ENCODE results near the gene TTC8.
"Not testable (repeated sequence)": the region's sequence is repeated elsewhere in the genome, so short reads cannot be mapped to it uniquely, and the experiment has no call there.

Gene TTC8

DNA sequence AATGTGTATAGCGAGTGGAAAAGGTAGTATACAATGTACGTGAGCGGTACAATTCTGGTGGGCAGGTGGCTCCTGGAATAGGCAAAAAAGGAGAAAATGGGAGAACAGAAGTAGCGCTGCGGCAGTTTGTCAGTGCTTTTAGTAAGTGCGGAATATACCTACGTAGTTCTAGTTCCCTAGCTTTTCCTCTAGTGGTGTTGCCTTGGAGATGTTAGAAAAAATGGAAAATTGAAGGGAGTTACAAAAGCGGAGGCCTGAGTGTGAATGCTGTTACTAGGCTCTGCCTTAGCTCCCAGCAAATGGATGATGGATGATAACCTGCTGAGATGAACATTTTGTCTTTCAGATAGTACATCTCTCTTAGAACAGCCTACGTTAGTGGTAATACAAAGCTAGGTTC is 1.1 kb downstream of the TTC8 start:
- DNase-seq = peak in 1 of 2 donors; percentile 60

DNA sequence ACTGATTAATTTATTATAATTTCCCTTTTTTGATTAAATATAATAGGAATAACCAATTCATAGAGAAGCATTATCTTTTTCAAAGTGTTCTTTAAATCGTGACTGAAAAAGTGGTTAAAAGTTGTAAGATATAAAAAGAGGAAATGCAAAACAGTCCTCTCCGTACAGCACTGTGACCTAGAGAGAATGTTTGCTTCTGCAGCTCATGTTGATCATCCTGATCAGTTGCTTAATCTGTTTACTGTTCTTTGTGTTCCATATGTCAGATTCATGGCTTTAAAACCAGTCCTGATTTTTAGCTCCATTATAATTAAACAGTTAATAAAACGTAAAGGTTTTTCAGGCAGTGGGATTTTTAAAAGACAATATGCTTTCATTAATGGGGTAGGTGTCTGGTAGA is 4.7 kb downstream of the TTC8 start:
- no peak for DNase-seq

- no peak for DNase-seq
Measured at GRCh38 chr14:88829685-88830302, 5.3 kb downstream of the TTC8 start.

GRCh38 chr14:88831284-88831683 is 6.8 kb downstream of the TTC8 start:
- no peak for DNase-seq

DNA sequence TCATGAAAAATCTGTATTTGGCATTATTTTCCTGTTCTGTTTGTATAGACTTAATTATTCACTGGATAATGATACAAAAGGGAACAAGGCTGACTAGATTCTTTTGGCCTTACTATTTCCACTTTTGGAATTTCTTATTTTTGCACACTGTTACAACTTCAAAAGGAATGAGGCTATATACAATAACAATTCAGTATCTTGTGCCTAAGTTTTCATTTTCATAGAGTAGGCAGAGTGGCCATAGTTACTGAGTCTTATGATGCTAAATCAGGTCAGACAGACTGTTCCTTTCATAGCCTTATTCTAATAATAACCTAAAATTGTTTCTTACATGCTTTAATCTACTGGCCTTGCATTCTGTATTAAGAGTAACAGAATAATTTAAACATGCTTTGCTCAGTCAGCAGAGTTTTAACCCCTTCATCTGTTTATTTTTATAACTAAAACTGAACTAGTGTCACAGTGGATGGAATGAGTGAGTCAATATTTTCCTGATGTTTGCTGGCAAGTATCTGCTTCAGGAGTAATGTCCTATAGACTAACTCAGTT is 10.5 kb downstream of the TTC8 start:
- DNase-seq = no peak

DNA sequence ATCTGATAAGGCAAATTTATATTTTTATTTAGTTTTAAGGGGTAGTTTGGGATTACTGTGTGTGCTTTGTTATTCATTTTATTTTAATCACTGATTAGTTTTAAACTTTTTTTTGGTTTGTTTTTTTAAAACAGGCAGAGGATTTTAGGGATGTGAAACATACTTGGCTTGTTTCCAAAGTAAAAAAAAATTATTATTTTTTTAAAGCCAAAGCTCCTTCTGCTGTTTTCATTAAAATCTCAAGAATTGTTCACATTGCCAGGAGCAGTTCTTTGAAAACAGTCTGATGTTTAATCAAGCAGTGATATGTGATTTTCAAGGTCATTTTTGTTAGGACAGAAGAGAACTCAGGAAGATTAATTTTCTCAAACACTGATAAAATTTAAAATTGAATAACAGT is 11.2 kb downstream of the TTC8 start:
- no peak for DNase-seq

DNA sequence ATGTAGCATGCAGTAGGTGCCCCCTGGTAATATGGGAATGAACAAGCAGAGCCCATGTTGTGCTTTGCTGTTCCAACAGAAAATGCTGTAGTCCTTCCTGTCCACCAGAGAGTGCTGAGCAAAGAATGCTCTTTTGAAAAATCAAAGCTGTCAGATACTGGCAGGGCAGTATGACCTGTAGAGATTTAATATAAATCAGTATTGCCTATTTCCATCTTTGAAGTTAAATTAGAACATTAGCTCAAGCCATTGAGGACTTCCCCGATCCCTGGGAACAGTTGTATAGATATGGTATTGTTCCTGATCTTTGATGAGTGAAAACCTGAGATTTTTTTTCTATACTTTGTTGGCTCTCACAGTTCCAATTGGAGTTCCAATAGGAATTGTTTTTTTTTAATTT is 13.0 kb downstream of the TTC8 start:
- no peak for DNase-seq

DNA sequence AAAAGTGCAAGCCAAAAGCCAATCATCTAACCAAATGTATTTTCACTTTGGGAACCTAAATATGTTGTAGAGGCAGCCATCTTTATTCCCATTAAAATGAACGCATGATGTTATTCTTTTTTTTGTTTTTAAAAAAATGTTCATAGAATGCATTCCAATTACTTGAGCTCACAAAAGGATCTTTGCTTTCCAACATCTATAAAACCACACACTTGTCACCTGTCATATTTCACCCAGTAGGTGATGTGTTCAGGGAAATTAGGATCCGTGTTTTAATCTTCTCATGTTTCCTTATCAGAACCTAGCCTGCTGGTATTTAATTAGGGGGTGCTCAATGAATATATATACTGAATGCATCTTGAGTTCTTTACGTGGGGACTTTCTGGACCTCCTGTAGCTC is 13.6 kb downstream of the TTC8 start:
- DNase-seq = no peak

- DNase-seq = no peak
Measured at GRCh38 chr14:88840926-88841325, 16.5 kb downstream of the TTC8 start.

DNA sequence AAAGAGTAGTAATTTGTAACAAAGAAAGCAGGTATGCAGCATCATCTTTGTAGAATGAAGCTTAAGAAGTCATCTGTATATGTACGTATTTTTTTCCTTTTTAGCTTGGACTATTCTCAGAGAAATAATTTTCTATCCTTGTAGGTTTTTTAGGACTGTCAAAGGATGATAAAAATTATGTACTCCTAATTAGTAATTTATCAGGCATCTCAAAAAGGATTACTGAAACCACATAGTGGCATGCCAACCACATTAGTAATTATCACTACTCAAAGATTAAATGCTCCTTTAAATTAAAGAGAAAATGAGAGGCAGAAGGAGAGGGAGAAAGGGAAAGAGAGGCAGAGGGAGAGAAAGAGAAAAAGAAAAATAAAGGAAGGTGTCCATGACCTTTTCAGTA is 17.3 kb downstream of the TTC8 start:
- no peak for DNase-seq

DNA sequence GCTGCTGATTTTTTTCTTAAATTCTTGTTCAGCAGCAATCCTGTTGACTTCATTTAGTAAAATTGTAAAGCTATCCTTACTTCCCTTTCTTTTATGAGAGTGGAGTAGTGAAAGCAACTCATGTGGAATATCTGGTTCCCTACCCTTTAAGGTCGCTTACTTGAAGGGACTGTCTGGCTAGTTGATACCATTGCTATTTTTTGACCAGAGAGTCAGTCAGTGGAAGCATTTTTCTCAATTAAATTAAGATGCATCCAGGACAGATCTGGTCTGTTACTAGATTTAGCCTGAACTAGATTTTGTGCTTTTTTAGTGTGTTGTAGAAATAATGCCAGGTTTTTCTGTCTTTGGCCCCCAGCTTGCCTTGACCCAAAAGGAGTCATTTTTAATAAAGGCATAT is 18.0 kb downstream of the TTC8 start:
- DNase-seq = no peak

GRCh38 chr14:88844980-88845491 is 20.6 kb downstream of the TTC8 start:
- no peak for DNase-seq

GRCh38 chr14:88848571-88848970 is 24.1 kb downstream of the TTC8 start:
- DNase-seq = no peak

DNA sequence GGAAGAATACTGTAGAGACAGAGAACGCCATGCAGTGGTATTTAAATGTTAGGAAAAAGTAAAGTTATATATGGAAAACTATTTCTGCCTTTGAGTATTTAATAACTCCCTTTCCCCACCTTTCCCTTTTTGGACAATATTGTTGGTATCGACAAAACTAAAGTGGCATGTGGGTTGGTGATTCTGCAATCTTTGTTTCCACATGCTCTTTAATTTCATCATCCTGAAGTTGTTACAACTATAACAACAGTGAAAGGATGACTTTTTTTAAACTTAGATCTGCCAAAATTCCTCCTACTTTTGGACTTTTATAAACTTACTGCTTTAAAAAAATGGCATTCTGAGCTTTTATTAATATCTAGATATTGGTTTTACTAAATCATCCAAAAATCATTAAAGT is 25.3 kb downstream of the TTC8 start:
- no peak for DNase-seq

DNA sequence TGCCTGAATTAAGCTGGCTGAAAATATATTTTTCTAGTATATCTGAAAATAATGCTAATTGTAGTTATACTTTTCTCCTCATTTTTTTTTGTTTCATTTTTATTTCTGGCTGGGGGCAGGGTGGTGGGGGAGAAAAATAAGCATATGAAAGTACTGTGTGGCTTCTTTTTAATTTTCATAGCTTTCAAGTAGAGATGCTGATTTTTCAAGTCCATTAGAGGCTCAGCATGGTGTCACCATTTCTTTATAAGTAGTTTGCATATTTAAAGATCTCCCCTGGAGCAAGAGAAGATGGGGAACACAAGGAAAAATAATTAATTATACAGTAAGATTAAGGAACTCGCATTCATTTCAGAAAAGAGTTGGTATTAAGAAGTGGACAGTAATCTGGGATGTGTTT is 27.1 kb downstream of the TTC8 start:
- no peak for DNase-seq

DNA sequence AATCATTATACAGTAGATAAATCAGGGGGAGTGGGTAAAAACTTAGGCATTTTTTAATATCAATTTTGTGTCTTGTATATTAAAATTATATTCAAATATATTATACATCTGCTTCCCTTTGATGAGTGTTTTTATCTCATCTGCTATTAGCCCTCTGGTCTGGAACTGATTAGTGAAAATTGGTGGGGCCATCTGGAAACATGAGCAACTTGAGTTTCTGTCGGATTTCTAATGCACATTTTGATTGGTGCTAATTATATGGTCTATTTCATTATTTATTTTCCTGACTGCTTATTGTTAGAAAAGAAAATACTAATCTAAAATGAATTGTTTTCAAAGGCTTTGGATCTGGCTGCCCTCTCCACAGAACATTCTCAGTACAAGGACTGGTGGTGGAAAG is 28.2 kb downstream of the TTC8 start:
- no peak for DNase-seq

GRCh38 chr14:88853129-88853528 is 28.7 kb downstream of the TTC8 start:
- no peak for DNase-seq

GRCh38 chr14:88856786-88857366 is 32.4 kb downstream of the TTC8 start:
- no peak for DNase-seq

DNA sequence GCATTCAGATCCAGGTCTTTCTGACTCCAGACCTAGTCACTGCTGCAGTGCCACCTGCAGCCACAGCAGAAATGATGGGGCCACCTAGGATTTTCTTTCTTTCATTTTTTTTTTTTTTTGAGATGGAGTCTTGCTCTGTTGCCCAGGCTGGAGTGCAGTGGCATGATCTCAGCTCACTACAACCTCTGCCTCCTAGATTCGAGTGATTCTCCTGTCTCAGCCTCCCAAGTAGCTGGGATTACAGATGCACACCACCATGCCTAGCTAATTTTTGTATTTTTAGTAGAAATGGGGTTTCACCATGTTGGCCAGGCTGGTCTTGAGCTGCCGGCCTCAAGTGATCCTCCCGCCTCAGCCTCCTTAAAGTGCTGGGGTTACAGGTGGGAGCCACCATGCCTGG is 33.4 kb downstream of the TTC8 start:
- not testable (repeated sequence) for DNase-seq

- not testable (repeated sequence) for DNase-seq
Measured at GRCh38 chr14:88859118-88859517, 34.7 kb downstream of the TTC8 start.

DNA sequence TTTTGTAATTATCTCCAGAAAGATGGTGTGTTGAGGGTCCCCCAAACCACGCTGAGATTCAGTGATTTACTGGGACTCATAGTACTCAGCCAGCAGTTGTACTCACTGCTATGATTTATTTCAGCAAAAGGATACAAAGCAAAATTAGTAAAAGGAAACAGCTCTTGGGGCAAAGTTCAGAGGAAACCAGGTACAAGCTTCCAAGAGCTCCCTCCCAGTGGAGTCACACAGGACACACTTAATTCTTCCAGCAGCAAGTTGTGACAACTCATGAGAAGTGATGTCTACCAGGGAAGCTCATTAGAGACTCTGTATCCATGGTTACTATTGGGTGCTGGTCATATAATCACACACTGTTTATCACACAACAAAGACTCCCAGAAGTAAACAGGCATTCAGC is 38.7 kb downstream of the TTC8 start:
- no peak for DNase-seq

DNA sequence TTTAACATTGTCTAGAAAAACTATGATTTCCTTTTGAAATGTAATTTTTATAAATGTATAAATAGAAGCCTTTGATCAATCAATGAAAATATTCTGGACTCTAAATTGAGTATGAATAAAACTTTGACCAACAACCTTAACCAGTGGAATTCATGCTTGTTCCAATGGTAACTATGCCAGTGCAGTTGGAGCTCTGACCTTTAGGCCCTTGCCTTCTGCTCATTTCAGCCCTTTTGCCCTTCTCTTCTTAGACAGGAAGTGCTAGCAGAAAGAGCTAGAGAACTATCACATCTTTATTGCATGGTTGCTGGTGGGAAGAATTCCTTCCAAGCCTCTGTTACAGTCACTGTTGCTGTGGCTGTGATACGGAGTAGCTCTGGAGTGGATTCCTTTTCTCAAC is 39.7 kb downstream of the TTC8 start:
- DNase-seq = no peak

DNA sequence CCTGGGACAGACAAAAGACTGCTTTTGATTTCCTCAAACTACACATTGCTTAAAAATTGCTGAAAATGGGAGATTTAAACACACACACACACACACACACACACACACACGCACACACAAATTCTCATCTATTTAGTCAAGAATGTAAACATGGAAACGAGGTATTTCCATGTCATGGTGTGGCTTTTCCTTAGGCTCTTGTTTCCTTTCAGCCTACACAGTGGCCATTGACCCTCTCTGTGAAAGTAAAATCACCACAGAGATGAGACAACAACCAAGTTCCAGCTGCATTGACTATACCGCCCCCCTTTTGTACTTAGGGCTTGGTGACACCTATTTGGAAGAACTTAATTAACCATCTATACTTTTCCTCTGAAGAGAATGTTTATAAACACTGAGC is 41.9 kb downstream of the TTC8 start:
- no peak for DNase-seq

DNA sequence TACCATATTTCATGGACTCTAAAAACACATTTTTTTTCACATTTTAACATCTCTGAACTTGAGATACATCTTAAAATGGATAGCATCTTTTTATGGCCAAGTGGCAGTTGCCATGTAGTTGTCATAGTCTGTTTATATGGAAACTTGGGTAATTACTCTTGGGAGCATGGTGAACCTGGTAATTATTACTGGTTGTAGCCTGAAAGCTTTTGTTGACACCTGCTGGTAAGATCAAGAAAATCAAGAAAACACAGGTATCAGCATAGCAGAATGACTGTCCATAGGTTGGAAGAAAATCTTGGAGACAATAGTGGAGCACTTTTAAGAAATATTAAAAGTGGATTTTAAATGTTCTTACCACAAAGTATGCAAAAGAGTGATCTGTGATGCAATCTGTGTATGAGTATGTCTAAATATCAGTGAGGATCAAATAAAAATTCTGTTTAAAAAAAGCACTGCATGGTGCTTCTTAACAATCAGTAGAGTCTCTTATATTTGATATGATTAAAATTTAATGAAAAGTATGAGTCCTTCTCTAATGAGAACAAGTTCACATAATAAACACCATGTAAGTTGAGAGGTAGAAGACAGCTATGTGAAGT is 44.2 kb downstream of the TTC8 start:
- DNase-seq = no peak

Measured in hippocampal formation (tissue), 2 donors.